K562 (cell line): ENCODE measurements around the gene HSPA1L. TPM values are rescaled to one million over a fixed set of nuclear protein-coding genes. Genes with fewer than 3 reads are reported as not detected.

ENCODE experiments used
- ARID2 ChIP-seq: fragments of 450-650 bp; IDR thresholded peaks from 2 replicates; pipeline ENCODE4 v1.6.1; 2017; ENCODE audit warnings: antibody characterized with exemption, mild to moderate bottlenecking
- BHLHE40 ChIP-seq: IDR thresholded peaks from 2 replicates; pipeline ENCODE4 v1.6.1; 2011; ENCODE audit warnings: low read length, improper control_type of control experiment
- CAMTA2 ChIP-seq: fragments of 250-450 bp; sonication (Bioruptor Pico); conservative IDR thresholded peaks from 2 replicates; pipeline ENCODE4 v1.5.1; 2022
- CBX5 ChIP-seq: IDR thresholded peaks from 2 replicates; pipeline ENCODE4 v1.6.1; 2014; ENCODE audit warnings: low read depth, borderline replicate concordance
- CC2D1A ChIP-seq: fragments of 450-650 bp; IDR thresholded peaks from 2 replicates; pipeline ENCODE4 v1.6.1; 2017; ENCODE audit warnings: mild to moderate bottlenecking
- EGR1 ChIP-seq: fragments of 450-650 bp; conservative IDR thresholded peaks from 2 replicates; pipeline ENCODE4 v1.6.1; 2017; ENCODE audit warnings: mild to moderate bottlenecking
- FOXM1 ChIP-seq, 2 experiments: fragments of 450-650 bp in 1 of 2; sonication (generic) in 1 of 2; formaldehyde crosslinking in 1 of 2; IDR thresholded peaks; 2 replicates each; pipeline versions ENCODE4 v1.6.1 to v1.9.0; 2017 to 2022; ENCODE audit warnings: low read depth in 2 of 2, mild to moderate bottlenecking in 2 of 2, missing genetic modification reagents in 1 of 2, moderate library complexity in 1 of 2
- HDAC3 ChIP-seq: fragments of 450-650 bp; IDR thresholded peaks from 2 replicates; pipeline ENCODE4 v1.6.1; 2018; ENCODE audit warnings: borderline replicate concordance, mild to moderate bottlenecking, moderate library complexity; ENCODE audit not compliant: partially characterized antibody
- HEY1 ChIP-seq: fragments of 250-450 bp; sonication (Bioruptor Pico); IDR thresholded peaks from 2 replicates; pipeline ENCODE4 v1.5.0; 2020; ENCODE audit warnings: mild to moderate bottlenecking, moderate library complexity, borderline replicate concordance
- KDM4B ChIP-seq, 2 experiments: fragments of 450-650 bp in 1 of 2; sonication (generic) in 1 of 2; IDR thresholded peaks; 2 replicates each; pipeline ENCODE4 v1.6.1; 2016 to 2017; ENCODE audit warnings: borderline replicate concordance in 2 of 2, antibody characterized with exemption in 1 of 2, low read depth in 1 of 2, mild to moderate bottlenecking in 1 of 2
- KLF13 ChIP-seq: fragments of 450-650 bp; IDR thresholded peaks from 2 replicates; pipeline ENCODE4 v1.6.1; 2016; ENCODE audit warnings: missing genetic modification characterization, low read depth, mild to moderate bottlenecking, missing compliant biosample characterization, moderate library complexity, borderline replicate concordance
- KLF16 ChIP-seq: IDR thresholded peaks from 2 replicates; pipeline ENCODE4 v1.6.1; 2016; ENCODE audit warnings: antibody characterized with exemption
- MXD1 ChIP-seq: fragments of 250-450 bp; sonication (Bioruptor Pico); IDR thresholded peaks from 2 replicates; pipeline ENCODE4 v1.8.0; 2021; ENCODE audit warnings: borderline replicate concordance, mild to moderate bottlenecking, moderate library complexity; ENCODE audit not compliant: poor library complexity, severe bottlenecking
- PHB ChIP-seq: fragments of 250-450 bp; sonication (Bioruptor Pico); IDR thresholded peaks from 2 replicates; pipeline ENCODE4 v1.5.0; 2021
- POLR3A ChIP-seq: IDR thresholded peaks from 2 replicates; pipeline ENCODE4 v1.6.1; 2011; ENCODE audit warnings: borderline replicate concordance, mild to moderate bottlenecking, moderate library complexity; ENCODE audit not compliant: insufficient read length, insufficient read depth; ENCODE audit errors: extremely low read depth
- PTBP1 ChIP-seq: fragments of 200-400 bp; formaldehyde crosslinking; IDR thresholded peaks from 2 replicates; pipeline ENCODE4 v1.6.1; 2017; ENCODE audit warnings: low read depth, low read length
- SMAD3 ChIP-seq: fragments of 450-650 bp; formaldehyde crosslinking; conservative IDR thresholded peaks from 2 replicates; pipeline ENCODE4 v1.4.0; 2020; ENCODE audit warnings: mild to moderate bottlenecking
- ZC3H8 ChIP-seq: fragments of 450-650 bp; IDR thresholded peaks from 2 replicates; pipeline ENCODE4 v1.6.1; 2017
- ZFP36 ChIP-seq: fragments of 150-350 bp; IDR thresholded peaks from 2 replicates; pipeline ENCODE4 v1.6.1; 2018; ENCODE audit warnings: low read length, low read depth; ENCODE audit not compliant: partially characterized antibody
- ZNF507 ChIP-seq: conservative IDR thresholded peaks from 2 replicates; pipeline ENCODE4 v1.6.1; 2017; ENCODE audit warnings: missing genetic modification characterization, missing compliant biosample characterization
- ZNF764 ChIP-seq: fragments of 250-450 bp; sonication (Bioruptor Pico); IDR thresholded peaks from 2 replicates; pipeline ENCODE4 v1.4.0; 2020; ENCODE audit warnings: low read depth, mild to moderate bottlenecking, moderate library complexity
- ZSCAN32 ChIP-seq: fragments of 450-650 bp; formaldehyde crosslinking; IDR thresholded peaks from 2 replicates; pipeline ENCODE4 v1.4.0; 2020; ENCODE audit warnings: mild to moderate bottlenecking, moderate library complexity
- polyA plus RNA-seq, 8 experiments: library from polyadenylated mRNA; depleted of rRNA in 4 of 8; stranded (reverse) in 5 of 8; unstranded in 3 of 8; fragments of >200 nt; fragmentation: Nextera tagmentation in 2 of 8; fragmentation: Illumina TruSeq in 1 of 8; extraction: Ambion mirVana in 2 of 8; extraction: Trizol in 1 of 8; gene quantifications; 2 replicates each; pipeline versions ENCODE4 v1.2.1 to v1.2.3, GENCODE V29; 2011 to 2014; ENCODE audit warnings: inconsistent platforms in 1 of 8, missing spikeins in 1 of 8
- total RNA-seq, 7 experiments: library from RNA; depleted of rRNA in 6 of 7; stranded (reverse); fragments of >200 nt in 6 of 7; fragmentation: Illumina TruSeq in 2 of 7; extraction: Trizol in 2 of 7; gene quantifications; 2 replicates each; pipeline versions ENCODE4 v1.2.1 to v1.2.3, GENCODE V29; 2011 to 2021; ENCODE audit warnings: low replicate concordance in 1 of 7
- TF ChIP-seq, protein P1 (sequence below): IDR thresholded peaks from 2 replicates; pipeline ENCODE4 v1.6.1; 2016; ENCODE audit warnings: missing genetic modification characterization, missing compliant biosample characterization
- TF ChIP-seq, protein P2 (sequence below): fragments of 250-450 bp; sonication (Bioruptor Pico); IDR thresholded peaks from 2 replicates; pipeline ENCODE4 v1.5.0; 2021; ENCODE audit warnings: mild to moderate bottlenecking, borderline replicate concordance
- TF ChIP-seq, protein P3 (sequence below): fragments of 250-450 bp; sonication (Bioruptor Pico); IDR thresholded peaks from 2 replicates; pipeline ENCODE4 v1.4.0; 2020

Gene HSPA1L
- total and polyA plus RNA-seq, 9 of the 15 experiments (the other 6 are each of a cell fraction or from before 2014, with no cell fraction given): 0.14 to 2.1 (median 1.3) TPM

DNA sequence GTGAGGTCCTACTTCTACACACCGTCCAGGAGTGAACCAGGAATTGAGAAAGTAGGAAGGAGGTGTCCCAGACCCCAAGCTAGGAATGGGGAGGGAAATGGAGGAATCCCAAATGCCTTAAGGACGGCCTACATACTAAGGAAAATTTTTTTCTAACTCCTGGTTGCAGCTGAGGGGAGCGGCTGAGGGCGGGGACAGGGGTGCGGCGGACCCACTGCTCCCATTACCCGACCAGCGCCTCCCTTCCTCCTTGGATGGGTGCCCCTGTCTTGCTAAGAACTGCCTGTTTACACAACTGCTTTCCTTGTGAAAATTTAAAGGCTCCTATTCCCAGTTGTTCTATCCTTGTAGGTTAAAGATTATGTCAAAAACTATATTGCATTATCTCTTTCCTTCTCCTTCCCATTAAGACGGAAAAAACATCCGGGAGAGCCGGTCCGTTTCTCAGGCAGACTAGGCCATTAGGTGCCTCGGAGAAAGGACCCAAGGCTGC, 11.8 kb upstream of the HSPA1L start (continued):
- TF ChIP-seq, protein P1, sequence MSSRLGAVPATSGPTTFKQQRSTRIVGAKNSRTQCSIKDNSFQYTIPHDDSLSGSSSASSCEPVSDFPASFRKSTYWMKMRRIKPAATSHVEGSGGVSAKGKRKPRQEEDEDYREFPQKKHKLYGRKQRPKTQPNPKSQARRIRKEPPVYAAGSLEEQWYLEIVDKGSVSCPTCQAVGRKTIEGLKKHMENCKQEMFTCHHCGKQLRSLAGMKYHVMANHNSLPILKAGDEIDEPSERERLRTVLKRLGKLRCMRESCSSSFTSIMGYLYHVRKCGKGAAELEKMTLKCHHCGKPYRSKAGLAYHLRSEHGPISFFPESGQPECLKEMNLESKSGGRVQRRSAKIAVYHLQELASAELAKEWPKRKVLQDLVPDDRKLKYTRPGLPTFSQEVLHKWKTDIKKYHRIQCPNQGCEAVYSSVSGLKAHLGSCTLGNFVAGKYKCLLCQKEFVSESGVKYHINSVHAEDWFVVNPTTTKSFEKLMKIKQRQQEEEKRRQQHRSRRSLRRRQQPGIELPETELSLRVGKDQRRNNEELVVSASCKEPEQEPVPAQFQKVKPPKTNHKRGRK (tag): no peak
- TF ChIP-seq PHB (CRISPR knock-in tag) (0 out of 2 replicates have a peak, but pooled peaks have one; percentile 41), EGR1 (no peak), ARID2 (no peak; the same call in 1 of the 2 replicates), KLF16 (no peak), PTBP1 (no peak), CAMTA2 (CRISPR knock-in tag) (no peak), CC2D1A (0 out of 2 replicates have a peak, but pooled peaks have one; percentile 11), ZC3H8 (no peak), POLR3A (no peak), HDAC3 (no peak), KLF13 (tag) (no peak; the same call in 1 of the 2 replicates), BHLHE40 (no peak), MXD1 (CRISPR knock-in tag) (no peak), CBX5 (no peak), ZFP36 (no peak), KDM4B (IDR thresholded peaks at IDR 0.05; ENCODE audit: borderline replicate concordance in 2 of 2, low read depth in 1 of 2) (no peak), ZSCAN32 (CRISPR knock-in tag) (peak; percentile 84; the same call in 1 of the 2 replicates), ZNF507 (tag) (no peak), SMAD3 (peak; percentile 83), HEY1 (CRISPR knock-in tag) (peak; percentile 72), ZNF764 (CRISPR knock-in tag) (peak; percentile 62; the same call in 1 of the 2 replicates), FOXM1 (IDR thresholded peaks at IDR 0.05; ENCODE audit: low read depth) (no peak), FOXM1 (CRISPR knock-in tag; IDR thresholded peaks at IDR 0.05; ENCODE audit: low read depth) (no peak)
- TF ChIP-seq, protein P2, sequence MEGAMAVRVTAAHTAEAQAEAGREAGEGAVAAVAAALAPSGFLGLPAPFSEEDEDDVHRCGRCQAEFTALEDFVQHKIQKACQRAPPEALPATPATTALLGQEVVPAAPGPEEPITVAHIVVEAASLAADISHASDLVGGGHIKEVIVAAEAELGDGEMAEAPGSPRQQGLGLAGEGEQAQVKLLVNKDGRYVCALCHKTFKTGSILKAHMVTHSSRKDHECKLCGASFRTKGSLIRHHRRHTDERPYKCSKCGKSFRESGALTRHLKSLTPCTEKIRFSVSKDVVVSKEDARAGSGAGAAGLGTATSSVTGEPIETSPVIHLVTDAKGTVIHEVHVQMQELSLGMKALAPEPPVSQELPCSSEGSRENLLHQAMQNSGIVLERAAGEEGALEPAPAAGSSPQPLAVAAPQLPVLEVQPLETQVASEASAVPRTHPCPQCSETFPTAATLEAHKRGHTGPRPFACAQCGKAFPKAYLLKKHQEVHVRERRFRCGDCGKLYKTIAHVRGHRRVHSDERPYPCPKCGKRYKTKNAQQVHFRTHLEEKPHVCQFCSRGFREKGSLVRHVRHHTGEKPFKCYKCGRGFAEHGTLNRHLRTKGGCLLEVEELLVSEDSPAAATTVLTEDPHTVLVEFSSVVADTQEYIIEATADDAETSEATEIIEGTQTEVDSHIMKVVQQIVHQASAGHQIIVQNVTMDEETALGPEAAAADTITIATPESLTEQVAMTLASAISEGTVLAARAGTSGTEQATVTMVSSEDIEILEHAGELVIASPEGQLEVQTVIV (CRISPR knock-in tag): no peak; the same call in 1 of the 2 replicates
- TF ChIP-seq, protein P3, sequence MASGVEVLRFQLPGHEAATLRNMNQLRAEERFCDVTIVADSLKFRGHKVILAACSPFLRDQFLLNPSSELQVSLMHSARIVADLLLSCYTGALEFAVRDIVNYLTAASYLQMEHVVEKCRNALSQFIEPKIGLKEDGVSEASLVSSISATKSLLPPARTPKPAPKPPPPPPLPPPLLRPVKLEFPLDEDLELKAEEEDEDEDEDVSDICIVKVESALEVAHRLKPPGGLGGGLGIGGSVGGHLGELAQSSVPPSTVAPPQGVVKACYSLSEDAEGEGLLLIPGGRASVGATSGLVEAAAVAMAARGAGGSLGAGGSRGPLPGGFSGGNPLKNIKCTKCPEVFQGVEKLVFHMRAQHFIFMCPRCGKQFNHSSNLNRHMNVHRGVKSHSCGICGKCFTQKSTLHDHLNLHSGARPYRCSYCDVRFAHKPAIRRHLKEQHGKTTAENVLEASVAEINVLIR (CRISPR knock-in tag): peak; percentile 53
